ENCODE data around the gene COPB2. TPM values are rescaled to one million over a fixed set of nuclear protein-coding genes. Genes with fewer than 3 reads are reported as not detected.
A peak's percentile ranks its signal among the peaks of the same experiment; 100 is the strongest.

COPB2 gene
- total and polyA plus RNA-seq, 10 donors, result 21.4 to 101 (median 88.0) TPM

- peak; percentile 97 for DNase-seq
- intact Hi-C loops (cut with DNase I; ENCODE audit: low total_unique reads), result loop anchor here (5.0 to 10.0 kb wide), 2 partner anchors 217 to 405 kb away; no protein-coding TSS in a partner anchor
- H3K27me3 ChIP-seq (replicated peaks in 1 of 7), result peaks cover 0 to 32% (median 13%) of the 10 kb centered on the region in 7 donors
- peaks cover 6 to 12% (median 9%) of the 10 kb centered on the region in 6 donors for H3K4me1 ChIP-seq
- H3K9me3 ChIP-seq, result no peaks in the 10 kb centered on the region
- TF ChIP-seq CTCF (IDR thresholded peaks at IDR 0.05 in 8 of 11, conservative IDR thresholded peaks at IDR 0.05 in 3 of 11) (peak; percentile 86 to 98 (median 94)), POLR2A (IDR thresholded peaks at IDR 0.05) (no peak), POLR2AphosphoS5 (IDR thresholded peaks at IDR 0.05) (peak in 2 of 3 donors; percentile 55 to 72)
- no peaks in the 10 kb centered on the region for H3K36me3 ChIP-seq
- no peak overlapping the region for H3K27ac ChIP-seq
- H3K4me3 ChIP-seq, result peak overlapping the region in 4 of 8 donors; percentile 7 to 58 (median 12)
- WGBS, 5 donors, result 8 to 15% (median 10%) methylated on average over 21 to 25 of the region's 25 CpGs
Observed at GRCh38 chr3:139329364-139329850, 60.0 kb downstream of the COPB2 start.

- no peak for DNase-seq
- Histone ChIP-seq H3K27ac (no peak overlapping the region), H3K9me3 (no peaks in the 10 kb centered on the region), H3K27me3 (replicated peaks in 1 of 7) (peaks cover 0 to 32% (median 13%) of the 10 kb centered on the region in 7 donors), H3K36me3 (no peaks in the 10 kb centered on the region), H3K4me1 (peaks cover 6 to 12% (median 9%) of the 10 kb centered on the region in 6 donors), H3K4me3 (no peak overlapping the region)
- intact Hi-C loops (cut with DNase I; ENCODE audit: low total_unique reads), result loop anchor here (5.0 to 10.0 kb wide), 2 partner anchors 216 to 404 kb away; no protein-coding TSS in a partner anchor
- 81 to 96% (median 89%) methylated on average over 3 to 4 of the region's 4 CpGs for WGBS, 5 donors
- TF ChIP-seq POLR2AphosphoS5 (IDR thresholded peaks at IDR 0.05), result no peak
- no peak for TF ChIP-seq POLR2A (IDR thresholded peaks at IDR 0.05)
- no peak for TF ChIP-seq CTCF (IDR thresholded peaks at IDR 0.05 in 8 of 11, conservative IDR thresholded peaks at IDR 0.05 in 3 of 11)
Observed at GRCh38 chr3:139328356-139328755, 61.1 kb downstream of the COPB2 start.

- Histone ChIP-seq H3K4me1 (peaks cover 6 to 12% (median 9%) of the 10 kb centered on the region in 6 donors), H3K9me3 (no peaks in the 10 kb centered on the region), H3K4me3 (no peak overlapping the region), H3K27ac (no peak overlapping the region), H3K36me3 (no peaks in the 10 kb centered on the region), H3K27me3 (replicated peaks in 1 of 7) (peaks cover 0 to 32% (median 13%) of the 10 kb centered on the region in 7 donors)
- TF ChIP-seq CTCF (IDR thresholded peaks at IDR 0.05 in 8 of 11, conservative IDR thresholded peaks at IDR 0.05 in 3 of 11) (no peak), POLR2A (IDR thresholded peaks at IDR 0.05) (no peak), POLR2AphosphoS5 (IDR thresholded peaks at IDR 0.05) (no peak)
- 36 to 48% (median 42%) methylated on average over 7 to 8 of the region's 8 CpGs for WGBS, 5 donors
- intact Hi-C loops (cut with DNase I; ENCODE audit: low total_unique reads), result loop anchor here (5.0 to 10.0 kb wide), 2 partner anchors 216 to 403 kb away; no protein-coding TSS in a partner anchor
- no peak for DNase-seq
Observed at GRCh38 chr3:139327861-139328260, 61.6 kb downstream of the COPB2 start.

- peaks cover 0 to 28% (median 13%) of the 10 kb centered on the region in 7 donors for H3K27me3 ChIP-seq (replicated peaks in 1 of 7)
- H3K36me3 ChIP-seq, result no peaks in the 10 kb centered on the region
- no peak for DNase-seq
- H3K27ac ChIP-seq, result no peak overlapping the region
- no peaks in the 10 kb centered on the region for H3K9me3 ChIP-seq
- 86 to 95% (median 90%) methylated on average over 5 of the region's 5 CpGs for WGBS, 5 donors
- peaks cover 6 to 12% (median 9%) of the 10 kb centered on the region in 6 donors for H3K4me1 ChIP-seq
- no peak for TF ChIP-seq POLR2A (IDR thresholded peaks at IDR 0.05)
- TF ChIP-seq POLR2AphosphoS5 (IDR thresholded peaks at IDR 0.05), result no peak
- no peak for TF ChIP-seq CTCF (IDR thresholded peaks at IDR 0.05 in 8 of 11, conservative IDR thresholded peaks at IDR 0.05 in 3 of 11)
- intact Hi-C loops (cut with DNase I; ENCODE audit: low total_unique reads), result loop anchor here (5.0 to 10.0 kb wide), 2 partner anchors 215 to 402 kb away; no protein-coding TSS in a partner anchor
- H3K4me3 ChIP-seq, result no peak overlapping the region
Observed at GRCh38 chr3:139327231-139327630, 62.2 kb downstream of the COPB2 start.
